ENCODE measurements around the gene AUTS2. TPM values are rescaled to one million over a fixed set of nuclear protein-coding genes. Genes with fewer than 3 reads are reported as not detected.

Gene AUTS2
- total RNA-seq, 1 donor from 2014 or later = 49.8 TPM

DNA sequence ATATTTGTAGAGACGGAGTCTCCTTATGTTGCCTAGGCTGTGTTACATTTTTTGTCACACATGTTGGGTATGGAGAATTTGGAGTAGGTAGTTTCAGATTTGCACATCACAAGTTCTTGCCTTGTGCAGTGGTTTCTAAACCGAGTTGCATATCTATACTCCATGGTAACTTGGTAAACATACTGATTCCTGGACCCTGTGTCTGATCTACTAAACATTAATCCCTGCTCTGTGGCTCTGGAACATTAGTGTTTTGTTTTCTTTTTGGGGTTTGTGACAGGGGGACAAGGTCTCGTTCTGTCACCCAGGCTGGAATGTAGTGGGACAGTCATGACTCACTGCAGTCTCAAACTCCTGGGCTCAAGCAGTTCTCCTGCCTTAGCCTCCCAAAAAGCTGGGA, 24.7 kb downstream of the AUTS2 start:
- no peak for DNase-seq (ENCODE audit: low spot score)

DNA sequence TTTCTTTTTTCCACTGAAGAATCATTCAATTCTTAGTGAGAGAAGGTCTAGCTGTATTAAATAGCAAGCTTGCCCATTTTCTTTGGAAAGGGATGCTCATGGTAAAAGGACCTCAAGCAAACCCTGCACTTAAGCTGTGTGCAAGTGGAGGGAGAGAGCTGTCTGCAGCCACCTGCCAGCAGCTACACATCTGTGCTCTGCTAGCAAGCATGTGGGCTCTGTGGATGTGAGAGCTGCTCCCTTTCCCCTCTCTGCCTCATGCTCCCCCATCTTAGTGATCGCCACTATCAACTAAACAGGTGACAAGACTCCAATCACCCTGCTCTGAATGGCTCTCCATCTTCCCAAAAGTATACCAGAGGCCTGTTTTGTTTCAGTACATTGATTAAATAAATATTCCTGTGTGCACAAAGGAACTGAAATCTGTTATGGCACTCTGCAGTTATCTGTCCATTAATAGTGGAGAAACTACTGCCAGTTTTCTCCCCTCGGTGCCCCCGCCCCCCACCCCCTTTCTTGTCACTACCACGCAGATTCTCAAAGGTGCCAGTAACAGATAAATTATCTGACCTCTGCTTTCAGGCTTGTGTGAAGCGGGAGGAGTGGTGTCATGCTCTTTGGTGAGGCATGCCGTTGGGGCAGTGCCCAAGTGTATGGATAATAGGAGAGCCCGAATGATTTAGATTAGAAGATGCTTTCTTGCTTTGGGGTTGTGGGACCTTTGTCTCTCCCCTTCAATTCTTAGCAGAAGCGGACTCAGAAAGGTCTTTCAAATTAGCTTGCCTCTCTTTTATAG, 26.4 kb downstream of the AUTS2 start:
- DNase-seq (ENCODE audit: low spot score) = no peak

DNA sequence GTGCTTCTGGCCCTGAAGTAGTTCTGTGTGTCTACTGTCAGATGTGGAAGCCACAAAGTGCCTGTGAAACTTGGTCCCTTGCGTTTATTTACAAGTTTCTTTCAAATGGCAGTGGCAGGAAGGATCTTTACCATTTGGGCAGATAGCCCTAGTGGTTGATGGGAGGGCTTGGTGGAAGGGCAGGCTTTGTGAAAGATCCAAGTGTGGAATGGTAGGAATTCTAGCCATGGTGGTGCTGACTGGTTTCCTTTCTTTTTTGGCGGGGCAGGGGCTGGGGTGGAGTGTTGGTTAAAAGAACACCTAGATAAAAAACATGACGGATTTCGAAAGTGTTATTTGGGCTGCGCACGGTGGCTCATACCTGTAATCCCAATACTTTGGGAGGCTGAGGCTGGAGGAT, 27.0 kb downstream of the AUTS2 start:
- no peak for DNase-seq (ENCODE audit: low spot score)

DNA sequence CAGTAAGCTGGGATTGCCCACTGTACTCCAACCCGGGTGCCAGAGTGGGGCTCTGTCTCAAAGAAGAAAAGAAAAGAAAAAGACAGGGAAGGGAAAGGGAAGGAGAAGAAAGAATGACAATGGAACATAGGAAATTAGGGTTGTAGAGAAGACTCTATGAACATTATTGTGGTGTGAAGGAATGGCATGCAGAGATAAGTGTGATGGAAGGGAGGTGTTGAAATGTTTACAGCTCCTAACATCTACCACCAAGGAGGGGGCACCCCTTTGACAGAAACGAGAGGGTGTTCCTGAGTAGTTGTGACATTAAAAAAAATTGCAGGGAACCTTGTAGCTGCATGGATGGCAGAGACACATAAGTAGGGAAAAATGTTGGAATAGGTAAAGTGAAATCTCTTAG, 27.5 kb downstream of the AUTS2 start:
- no peak for DNase-seq (ENCODE audit: low spot score)

DNA sequence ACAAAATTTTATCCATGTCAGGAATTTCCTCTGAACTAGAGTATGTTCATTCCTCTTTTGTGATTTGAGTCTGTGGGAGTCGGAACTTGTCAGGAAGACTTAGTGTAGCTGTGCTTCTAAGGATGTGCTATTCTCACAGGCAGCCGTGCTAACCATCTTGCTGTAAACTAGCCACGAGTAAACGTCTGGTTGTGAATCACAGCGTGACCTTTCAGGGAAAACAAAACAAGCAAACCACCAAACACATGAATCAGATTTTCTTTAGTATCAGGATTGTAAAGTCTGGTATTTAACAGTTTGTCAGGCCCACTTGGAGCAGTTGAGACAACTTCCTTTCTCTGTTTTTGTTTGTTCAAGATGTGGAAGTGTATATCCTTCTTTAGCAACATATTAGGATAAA, 32.0 kb downstream of the AUTS2 start:
- DNase-seq (ENCODE audit: low spot score) = no peak

DNA sequence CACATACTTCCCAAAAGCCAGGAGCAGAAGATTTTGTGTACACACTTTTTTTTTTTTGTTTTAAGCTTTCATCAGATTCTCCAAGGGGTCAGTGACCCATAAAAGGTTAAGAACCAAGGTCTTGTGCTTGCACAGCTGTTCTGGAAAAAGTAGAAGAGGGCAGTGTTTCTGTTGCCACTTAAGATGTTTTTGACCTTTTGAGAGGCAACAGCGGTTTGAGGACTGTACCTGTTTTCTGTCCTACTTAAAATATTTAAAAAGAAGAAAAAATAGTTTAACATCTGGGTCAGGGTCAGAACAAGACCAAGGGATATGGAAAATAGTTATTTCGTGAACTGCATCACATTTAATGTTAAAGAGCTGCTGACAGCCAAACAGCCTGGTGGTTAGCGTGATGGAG, 32.9 kb downstream of the AUTS2 start:
- no peak for DNase-seq (ENCODE audit: low spot score)

DNA sequence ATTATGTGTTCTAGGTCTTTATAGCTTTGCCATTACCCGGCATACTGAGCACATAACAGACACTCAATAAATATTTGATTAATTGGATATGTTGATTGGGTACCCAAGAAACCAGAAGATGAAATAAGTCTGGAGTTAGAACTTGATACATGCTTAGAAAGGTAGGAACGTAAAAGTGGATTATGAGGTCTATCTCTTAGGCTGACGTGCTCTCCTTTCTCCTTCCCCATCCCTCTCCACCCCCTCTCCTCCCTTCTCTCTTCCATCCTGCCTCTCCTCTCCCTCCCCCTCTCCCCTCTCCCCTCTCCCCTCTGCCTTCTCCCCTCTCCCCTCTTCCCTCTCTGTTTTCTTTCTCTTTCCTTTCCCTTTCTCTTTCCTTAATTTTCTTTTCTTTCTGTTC, 34.0 kb downstream of the AUTS2 start:
- DNase-seq (ENCODE audit: low spot score) = no peak

DNA sequence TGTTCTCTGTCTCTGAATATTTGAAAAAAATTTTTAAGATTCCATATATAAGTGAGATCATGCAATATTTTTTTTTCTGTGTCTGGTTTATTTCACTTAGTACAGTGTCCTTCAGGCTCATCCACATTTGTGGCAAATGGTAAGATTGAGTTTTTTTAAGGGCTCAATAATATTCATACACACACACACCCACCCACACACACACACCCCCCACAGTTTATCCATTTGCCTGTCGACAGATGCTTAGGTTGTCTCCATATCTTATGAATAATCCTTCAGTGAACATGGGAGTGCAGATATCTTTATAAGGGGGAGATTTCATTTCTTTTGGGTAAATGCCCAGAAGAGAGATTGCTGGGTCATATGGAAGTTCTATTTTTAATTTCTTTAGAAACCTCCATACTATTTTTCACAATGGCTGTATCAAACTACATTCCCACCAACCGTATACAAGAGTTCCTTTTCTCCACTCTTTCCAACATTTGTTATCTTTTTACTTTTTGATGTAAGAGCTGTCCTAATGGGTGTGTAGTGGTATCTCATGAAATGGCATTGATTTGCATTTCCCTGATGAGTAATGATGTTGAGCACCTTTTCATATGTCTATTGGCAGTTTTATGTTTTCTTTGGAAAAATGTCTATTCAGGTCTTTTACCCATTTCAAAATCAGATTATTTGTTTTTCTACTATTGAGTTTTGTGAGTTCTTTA, 35.0 kb downstream of the AUTS2 start:
- DNase-seq (ENCODE audit: low spot score) = peak; percentile 89

DNA sequence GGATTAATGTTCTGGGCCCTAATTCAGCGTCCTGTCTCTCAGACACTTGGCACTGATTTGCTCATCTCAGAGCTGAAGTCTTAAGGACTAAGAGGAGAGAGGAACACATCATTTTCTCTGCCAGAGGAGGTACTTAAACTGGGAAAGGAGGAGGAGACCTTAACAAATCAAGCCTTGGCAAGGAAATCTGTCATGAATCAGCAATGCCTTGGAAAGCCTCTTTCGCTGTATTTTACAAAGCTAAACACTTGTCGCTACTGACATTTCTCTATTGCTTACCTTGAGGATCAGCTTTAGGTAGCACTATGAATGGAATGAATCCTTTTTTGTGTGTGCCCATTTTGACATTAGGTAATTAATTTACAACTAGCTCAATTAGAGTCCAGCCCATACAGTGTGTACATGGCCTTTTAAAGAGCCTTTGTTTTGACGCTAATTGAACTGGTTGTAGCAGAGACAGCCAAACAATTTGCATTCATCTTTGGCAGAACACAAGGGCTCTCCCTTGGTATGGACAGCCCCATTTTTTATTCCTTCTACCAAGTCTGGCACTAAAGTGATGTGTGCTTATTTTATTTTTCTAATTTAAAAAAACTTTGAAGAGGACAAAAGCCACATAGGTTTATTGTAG, 37.4 kb downstream of the AUTS2 start:
- DNase-seq (ENCODE audit: low spot score) = peak; percentile 16

DNA sequence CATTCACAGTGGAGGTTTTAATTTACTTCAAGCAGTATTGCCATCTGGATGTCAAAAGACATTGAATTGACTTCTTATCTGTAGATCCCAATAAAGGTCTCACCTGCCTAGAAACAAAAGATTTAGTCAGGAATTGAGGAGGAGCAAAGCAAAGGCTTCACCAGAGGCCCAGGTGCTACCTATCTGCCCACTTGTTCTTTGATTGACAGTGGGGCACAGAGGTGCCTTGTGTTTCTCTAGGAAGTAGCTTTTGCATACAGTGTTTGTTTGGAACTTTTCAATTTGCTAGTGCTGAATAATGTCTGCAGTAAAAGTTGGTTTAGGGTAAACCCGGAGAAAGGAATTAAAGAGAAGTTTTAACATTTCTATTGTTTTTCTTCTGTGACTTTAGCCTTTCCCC, 40.4 kb downstream of the AUTS2 start:
- DNase-seq (ENCODE audit: low spot score) = no peak

DNA sequence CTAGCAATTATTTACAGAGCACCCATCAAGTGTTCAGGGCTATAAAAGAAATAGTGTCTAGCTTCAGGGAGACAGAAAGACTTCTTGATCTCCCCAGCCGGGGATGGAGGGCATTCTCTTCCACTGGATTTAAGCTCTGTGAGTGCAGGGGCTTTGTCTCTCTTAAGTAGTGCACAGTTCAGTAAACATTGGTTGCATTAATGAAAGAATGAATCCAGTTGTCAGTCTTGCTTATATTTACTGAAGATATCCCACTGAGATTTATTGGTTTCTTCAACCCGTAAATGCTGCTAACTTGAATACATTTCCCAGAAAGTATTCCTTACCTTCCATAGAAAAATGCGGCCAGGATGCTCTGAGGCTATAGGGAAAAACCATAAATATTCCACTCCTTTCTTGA, 41.9 kb downstream of the AUTS2 start:
- no peak for DNase-seq (ENCODE audit: low spot score)

DNA sequence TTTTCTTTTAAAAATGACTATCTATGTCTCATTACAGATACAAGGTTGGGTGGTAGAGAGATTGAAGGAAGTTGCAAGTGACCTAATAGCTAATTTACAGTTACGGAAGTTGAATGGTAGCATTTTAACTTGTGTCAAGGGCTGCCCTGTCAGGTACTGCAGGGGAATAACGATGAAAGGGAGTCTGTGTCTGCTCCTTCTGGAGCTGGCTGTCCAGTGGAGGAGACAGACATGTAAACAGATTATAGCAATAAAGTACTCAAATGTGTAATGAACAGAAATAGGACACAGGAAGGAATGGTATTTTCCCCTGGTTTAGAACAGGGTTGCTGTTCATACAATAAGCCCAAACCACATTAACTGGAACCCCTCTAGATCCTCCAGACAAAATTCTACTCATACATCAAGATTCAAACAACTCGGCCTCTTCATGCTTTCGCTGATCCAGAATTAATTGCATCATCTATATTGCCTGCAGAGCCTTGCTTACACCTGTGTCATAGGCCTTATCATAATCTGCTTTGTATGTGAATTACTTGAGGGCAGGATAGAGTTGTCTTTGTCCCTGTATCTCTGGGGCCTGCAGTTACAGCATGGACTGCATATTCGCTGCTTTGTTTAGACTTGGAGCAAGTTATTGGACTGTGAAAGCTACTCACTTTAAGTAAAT, 42.8 kb downstream of the AUTS2 start:
- DNase-seq (ENCODE audit: low spot score) = no peak

DNA sequence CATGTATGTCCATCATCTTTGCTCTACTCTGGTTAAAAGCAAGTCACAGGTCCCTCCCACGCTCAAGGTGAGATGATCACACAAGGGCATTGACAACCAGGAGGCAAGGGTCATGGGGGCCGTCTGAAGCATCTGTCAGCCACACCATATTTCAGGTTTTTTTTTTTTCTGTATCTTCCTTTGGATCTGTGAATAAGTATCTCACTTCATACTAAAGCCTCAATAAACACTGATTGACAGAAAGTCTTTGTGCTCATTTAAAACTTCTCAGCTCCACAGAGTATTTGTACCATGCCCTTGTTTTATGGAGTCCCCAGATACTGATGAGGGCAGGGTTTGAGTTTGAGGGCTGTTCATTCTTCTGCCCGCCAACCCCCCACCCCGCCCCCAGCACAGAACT, 45.0 kb downstream of the AUTS2 start:
- no peak for DNase-seq (ENCODE audit: low spot score)

DNA sequence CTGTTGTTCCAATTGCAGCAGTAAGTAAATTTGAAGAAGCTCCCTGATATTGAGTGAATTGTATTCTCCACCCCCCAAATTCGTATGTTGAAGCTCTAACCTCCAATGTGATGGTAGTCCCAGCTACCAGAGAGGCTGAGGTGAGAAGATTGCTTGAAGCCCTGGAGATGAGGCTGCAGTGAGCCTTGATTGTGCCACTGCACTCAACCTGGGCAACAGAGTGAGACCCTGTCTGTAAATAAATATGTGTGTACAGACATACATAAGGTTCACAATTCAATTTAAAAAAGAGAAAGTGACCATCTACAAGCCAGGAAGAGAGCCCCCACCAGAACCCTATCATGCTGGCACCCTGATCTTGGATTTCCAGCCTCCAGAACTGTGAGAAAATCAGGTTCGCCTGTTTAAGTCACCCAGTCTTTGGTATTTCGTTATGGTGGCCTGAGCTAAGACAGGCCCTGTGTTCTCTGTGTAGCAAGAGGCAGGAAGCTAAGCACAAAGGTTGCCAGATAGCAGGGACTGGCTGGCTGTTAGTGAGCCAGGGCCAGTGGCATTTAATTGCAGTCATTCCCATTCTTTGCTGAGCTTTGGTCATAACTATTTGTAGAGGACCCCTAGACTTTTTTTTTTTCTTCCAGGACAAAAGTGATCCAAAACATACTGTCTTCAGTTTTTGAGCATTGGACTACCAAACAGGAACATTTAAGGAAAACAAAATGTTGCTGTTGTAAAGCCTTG, 45.6 kb downstream of the AUTS2 start:
- no peak for DNase-seq (ENCODE audit: low spot score)

DNA sequence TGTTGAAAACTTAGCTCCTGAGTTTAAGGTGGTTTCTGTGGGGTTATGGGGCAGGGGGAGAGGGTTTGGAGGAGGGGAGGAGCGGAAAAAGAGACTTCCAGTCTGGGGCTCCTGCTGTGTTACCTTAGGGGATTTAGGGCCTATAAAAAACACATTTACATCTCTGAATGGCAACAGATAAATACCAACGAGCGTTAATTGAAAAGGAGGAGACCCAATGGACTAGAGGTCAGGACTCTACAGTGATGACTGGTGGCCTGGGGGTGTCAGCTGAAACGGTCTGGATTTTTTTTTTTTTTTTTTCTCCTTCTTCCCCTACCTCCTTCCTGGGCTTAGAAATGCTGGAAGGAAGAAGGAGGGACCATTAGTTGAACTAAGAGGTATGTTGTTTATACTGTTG, 47.4 kb downstream of the AUTS2 start:
- no peak for DNase-seq (ENCODE audit: low spot score)

DNA sequence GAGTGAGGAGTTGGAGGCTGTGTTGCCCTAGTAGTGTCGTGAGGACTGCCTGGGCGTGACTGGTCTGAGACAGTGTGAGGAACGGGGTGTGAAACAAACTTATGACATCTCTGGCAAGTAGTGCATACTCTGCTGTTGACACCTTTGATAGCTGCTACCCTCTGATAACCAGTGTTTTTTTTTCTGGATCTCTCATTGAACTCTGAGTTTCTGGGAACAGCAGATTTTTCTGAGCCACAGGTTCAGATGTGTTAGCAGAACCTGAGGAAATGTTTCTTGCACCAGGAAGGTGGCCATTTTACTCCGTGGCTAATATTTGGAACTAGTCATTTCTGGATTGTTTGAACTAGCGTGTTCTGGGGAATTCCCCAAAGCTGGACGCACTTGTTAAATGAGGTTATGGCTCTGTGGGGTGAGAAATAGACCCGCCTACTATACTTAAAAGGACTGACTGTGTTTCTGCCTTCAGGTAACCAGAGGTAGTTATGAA, 52.9 kb downstream of the AUTS2 start:
- DNase-seq (ENCODE audit: low spot score) = no peak

DNA sequence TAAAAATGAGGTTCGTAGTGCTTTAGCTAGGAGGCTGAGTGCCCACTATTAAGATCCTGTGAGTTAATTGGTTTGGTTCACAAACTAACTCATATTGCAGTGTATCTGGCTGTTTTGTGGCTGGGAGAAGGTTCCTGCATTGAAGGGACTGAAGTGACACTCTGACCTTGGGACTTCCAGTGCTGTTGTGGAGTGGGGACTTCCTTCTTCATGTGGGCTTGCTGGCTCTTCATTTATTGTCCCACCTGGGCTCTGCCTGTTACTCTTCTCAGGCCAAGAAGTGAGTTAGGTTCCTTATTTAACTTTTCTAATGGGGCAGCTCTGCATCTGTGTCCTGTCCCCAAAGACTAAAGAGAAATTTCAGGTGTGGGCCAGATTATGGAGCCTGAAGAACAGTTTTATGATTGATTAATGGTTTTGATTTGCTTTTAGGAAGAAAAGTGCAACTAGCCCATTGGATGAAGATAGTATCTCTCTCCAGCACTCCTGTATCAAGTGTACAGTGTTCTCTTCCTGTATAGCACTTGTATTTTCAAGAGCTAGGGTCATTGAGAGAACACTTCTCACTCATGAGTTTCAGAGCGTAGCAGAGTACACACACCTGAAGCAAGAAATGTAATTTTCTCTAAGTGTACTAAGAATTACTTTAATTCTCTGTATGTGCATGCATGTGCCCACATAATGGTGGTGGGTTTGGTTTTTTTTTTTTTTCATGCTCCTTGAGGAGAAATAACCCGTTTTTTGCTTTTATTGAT, 54.8 kb downstream of the AUTS2 start:
- DNase-seq (ENCODE audit: low spot score) = no peak

DNA sequence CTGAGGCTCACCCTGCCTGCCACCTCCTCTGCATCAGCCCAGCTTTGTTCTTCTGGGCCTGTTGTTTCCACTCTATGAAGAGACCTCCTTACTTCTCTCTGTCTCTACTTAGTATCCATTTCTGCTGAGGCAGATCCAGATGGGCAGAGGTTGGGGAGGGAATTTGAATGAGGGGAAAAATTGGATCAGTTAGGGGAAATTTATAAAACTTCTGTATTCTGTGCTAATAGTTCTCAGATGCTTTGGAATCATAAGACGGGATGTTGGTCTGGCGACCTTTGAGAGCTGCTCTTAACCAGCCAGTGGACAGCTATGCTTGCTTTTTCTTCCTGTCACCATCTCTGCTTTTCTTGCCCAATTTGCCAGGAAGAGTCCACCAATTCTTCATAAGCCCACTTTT, 55.5 kb downstream of the AUTS2 start:
- no peak for DNase-seq (ENCODE audit: low spot score)

DNA sequence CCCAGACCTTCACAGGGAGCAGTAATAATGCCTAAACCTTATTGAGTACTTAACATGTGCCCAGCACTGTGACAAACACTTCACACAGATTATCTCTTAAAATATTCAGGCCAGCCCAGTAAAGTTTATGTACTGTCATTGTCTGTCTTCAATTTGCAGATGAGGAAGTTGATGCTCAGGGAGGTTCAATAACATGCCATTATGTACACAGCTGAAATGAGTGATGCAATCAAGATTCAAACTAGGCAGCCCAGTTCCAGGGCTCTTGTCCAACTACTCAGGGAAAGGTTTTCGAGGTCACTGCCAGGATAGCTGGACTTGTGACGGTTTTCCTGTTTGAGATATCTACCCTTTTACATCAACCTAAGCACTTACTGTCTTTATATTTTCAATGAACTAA, 56.1 kb downstream of the AUTS2 start:
- no peak for DNase-seq (ENCODE audit: low spot score)

DNA sequence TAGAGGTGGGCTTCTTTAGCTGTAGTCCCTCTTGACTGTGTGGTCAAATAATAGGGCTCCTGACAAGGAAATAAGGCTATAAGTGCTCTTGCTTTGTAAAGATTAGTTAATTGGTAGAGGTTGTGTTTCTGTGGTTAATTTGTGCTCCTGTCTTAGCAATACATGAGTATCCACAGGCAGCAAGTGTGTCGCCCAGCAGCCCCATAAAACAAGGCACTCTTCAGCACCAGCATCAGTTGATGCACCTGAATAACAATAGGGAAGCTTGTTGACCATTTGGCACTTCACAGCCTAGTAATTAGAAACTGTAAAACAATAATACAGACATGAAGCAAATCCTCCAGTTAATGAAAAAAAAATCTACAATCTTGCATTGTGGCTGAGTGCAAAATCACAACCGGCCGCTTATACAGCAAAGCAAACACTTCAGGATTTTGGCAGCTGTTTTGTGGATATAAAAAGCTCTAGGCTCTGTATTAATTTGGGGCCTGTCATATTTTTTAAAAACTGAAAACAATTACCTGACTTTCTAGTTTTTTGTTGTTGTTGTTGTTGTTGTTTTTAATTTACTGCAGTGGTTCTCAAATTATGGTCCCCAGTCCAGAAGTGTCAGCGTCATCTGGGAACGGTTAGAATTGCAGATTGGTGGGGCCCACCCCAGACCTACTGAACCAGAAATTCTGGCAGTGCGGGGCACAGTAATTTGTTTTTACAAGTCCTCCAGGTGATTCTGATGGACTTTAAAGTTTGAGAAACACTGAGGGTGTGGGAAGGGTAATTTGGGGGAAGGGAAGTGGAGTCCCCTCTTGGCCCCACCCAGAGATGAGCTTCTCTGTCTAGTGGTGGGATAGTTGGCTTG, 56.8 kb downstream of the AUTS2 start:
- DNase-seq (ENCODE audit: low spot score) = no peak

Measured in umbilical cord (tissue), 2 donors.